ENCODE measurements around the gene NAALADL2. TPM values are rescaled to one million over a fixed set of nuclear protein-coding genes. Genes with fewer than 3 reads are reported as not detected.

The NAALADL2 gene
- total and polyA plus RNA-seq, 3 donors from 2014 or later = 5.4 to 15.6 (median 6.0) TPM

DNA sequence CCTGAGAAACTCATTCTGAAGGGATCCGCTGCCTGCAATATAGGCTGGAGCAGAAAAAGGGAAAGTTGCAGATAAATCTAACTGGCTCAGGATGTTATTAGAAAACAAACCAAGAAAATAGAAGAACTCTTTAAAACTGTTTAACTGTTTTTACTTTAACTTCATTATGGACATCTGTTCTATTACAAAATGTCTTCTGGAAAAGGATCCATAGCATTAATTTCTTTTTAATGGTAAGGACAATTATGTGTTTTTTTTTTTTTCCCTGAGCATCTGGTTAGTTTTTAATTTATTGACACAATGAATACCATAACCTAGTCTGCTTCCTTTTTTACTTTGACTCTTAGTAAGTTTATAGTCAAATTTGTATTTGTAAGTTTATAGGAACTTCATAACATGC is 239.5 kb downstream of the NAALADL2 start:
- no peaks in the 10 kb centered on the region for H3K36me3 ChIP-seq (ENCODE audit: low read depth, missing control alignments)
- TF ChIP-seq, protein P1, sequence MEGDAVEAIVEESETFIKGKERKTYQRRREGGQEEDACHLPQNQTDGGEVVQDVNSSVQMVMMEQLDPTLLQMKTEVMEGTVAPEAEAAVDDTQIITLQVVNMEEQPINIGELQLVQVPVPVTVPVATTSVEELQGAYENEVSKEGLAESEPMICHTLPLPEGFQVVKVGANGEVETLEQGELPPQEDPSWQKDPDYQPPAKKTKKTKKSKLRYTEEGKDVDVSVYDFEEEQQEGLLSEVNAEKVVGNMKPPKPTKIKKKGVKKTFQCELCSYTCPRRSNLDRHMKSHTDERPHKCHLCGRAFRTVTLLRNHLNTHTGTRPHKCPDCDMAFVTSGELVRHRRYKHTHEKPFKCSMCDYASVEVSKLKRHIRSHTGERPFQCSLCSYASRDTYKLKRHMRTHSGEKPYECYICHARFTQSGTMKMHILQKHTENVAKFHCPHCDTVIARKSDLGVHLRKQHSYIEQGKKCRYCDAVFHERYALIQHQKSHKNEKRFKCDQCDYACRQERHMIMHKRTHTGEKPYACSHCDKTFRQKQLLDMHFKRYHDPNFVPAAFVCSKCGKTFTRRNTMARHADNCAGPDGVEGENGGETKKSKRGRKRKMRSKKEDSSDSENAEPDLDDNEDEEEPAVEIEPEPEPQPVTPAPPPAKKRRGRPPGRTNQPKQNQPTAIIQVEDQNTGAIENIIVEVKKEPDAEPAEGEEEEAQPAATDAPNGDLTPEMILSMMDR (IDR thresholded peaks at IDR 0.05) = no peak
- no peak for TF ChIP-seq POLR2A (IDR thresholded peaks at IDR 0.05)
- no peak overlapping the region for H3K27ac ChIP-seq
- DNase-seq = no peak
- 94 to 96% methylated on average over 1 of the region's 1 CpG for WGBS, 2 donors
- no peaks in the 10 kb centered on the region for H3K4me1 ChIP-seq
- intact Hi-C loops (cut with DNase I; ENCODE audit: low total_unique reads) = no loop called here
- no peaks in the 10 kb centered on the region for H3K27me3 ChIP-seq
- H3K4me3 ChIP-seq = no peak overlapping the region
- H3K9me3 ChIP-seq = no peaks in the 10 kb centered on the region

DNA sequence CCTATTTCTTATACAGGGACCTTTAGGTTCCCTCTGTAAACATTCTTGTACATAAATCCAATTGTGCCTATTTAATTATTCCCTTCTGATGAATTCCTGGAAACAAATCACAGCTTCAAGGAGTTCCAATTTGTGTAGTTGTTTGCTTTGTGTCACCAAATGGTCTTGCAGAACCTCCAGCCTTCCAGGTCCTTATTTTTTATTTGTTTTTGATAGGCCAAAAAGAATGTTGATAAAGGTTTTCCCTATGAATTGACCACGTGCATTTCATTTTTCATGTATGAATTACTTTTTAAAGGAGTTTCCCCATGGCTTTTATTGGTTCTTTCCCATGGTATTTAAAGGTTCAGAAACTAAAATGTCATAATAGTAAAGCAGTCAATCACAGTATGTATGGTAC is 243.0 kb downstream of the NAALADL2 start:
- H3K36me3 ChIP-seq (ENCODE audit: low read depth, missing control alignments) = no peaks in the 10 kb centered on the region
- WGBS, 2 donors = 62 to 85% methylated on average over 1 of the region's 1 CpG
- H3K4me1 ChIP-seq = no peaks in the 10 kb centered on the region
- H3K9me3 ChIP-seq = no peaks in the 10 kb centered on the region
- intact Hi-C loops (cut with DNase I; ENCODE audit: low total_unique reads) = no loop called here
- H3K27ac ChIP-seq = no peak overlapping the region
- H3K27me3 ChIP-seq = no peaks in the 10 kb centered on the region
- H3K4me3 ChIP-seq = no peak overlapping the region
- TF ChIP-seq POLR2A (IDR thresholded peaks at IDR 0.05) = no peak
- TF ChIP-seq, protein P1 (IDR thresholded peaks at IDR 0.05) = no peak
- no peak for DNase-seq

- Histone ChIP-seq H3K4me1 (no peaks in the 10 kb centered on the region), H3K36me3 (ENCODE audit: low read depth, missing control alignments) (no peaks in the 10 kb centered on the region), H3K4me3 (no peak overlapping the region), H3K27ac (no peak overlapping the region), H3K27me3 (no peaks in the 10 kb centered on the region), H3K9me3 (no peaks in the 10 kb centered on the region)
- intact Hi-C loops (cut with DNase I; ENCODE audit: low total_unique reads) = no loop called here
- no peak for TF ChIP-seq POLR2A (IDR thresholded peaks at IDR 0.05)
- DNase-seq = no peak
These were observed 244.2 kb downstream of the NAALADL2 start for GRCh38 chr3:175103298-175103697.

- Histone ChIP-seq H3K4me1 (no peaks in the 10 kb centered on the region), H3K27me3 (no peaks in the 10 kb centered on the region), H3K4me3 (no peak overlapping the region), H3K27ac (no peak overlapping the region), H3K9me3 (no peaks in the 10 kb centered on the region), H3K36me3 (ENCODE audit: low read depth, missing control alignments) (no peaks in the 10 kb centered on the region)
- no peak for DNase-seq
- TF ChIP-seq POLR2A (IDR thresholded peaks at IDR 0.05) = no peak
- TF ChIP-seq, protein P1 (IDR thresholded peaks at IDR 0.05) = no peak
- intact Hi-C loops (cut with DNase I; ENCODE audit: low total_unique reads) = no loop called here
These were observed 245.9 kb downstream of the NAALADL2 start for GRCh38 chr3:175105066-175105465.

- H3K4me3 ChIP-seq = no peak overlapping the region
- intact Hi-C loops (cut with DNase I; ENCODE audit: low total_unique reads) = no loop called here
- no peak for TF ChIP-seq POLR2A (IDR thresholded peaks at IDR 0.05)
- TF ChIP-seq, protein P1 (IDR thresholded peaks at IDR 0.05) = no peak
- no peaks in the 10 kb centered on the region for H3K27me3 ChIP-seq
- H3K9me3 ChIP-seq = no peaks in the 10 kb centered on the region
- H3K4me1 ChIP-seq = no peaks in the 10 kb centered on the region
- no peaks in the 10 kb centered on the region for H3K36me3 ChIP-seq (ENCODE audit: low read depth, missing control alignments)
- 86 to 94% methylated on average over 2 of the region's 2 CpGs for WGBS, 2 donors
- no peak overlapping the region for H3K27ac ChIP-seq
- no peak for DNase-seq
These were observed 248.1 kb downstream of the NAALADL2 start for GRCh38 chr3:175107231-175107630.
